Measurements from ENCODE around the gene NDRG3. TPM values are rescaled to one million over a fixed set of nuclear protein-coding genes. Genes with fewer than 3 reads are reported as not detected.

NDRG3 gene
- total and polyA plus RNA-seq, 10 of the 15 experiments (the other 5 are each of a cell fraction or from before 2014, with no cell fraction given) = 11.2 to 29.7 (median 14.9) TPM

DNA sequence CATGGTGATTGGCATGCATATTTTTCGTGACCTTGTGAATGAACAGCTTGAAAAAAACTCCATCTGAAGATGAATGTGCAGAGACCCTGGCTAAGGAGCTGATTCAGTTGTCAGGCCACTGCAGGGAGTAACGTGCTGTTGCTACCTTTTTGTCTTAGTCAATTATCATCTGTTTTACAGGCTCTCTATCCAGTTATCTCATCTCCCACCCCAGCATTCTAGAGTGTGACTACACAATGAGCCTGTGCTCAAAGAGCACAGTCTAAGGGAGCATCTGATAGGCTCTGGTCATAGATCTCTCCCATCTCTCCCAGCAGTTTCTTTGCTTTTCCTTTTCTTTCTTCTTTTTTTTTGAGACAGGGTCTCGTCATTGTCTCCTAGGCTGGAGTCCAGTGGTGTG lies 45.5 kb downstream of the NDRG3 start:
- DNase-seq (ENCODE audit: low read depth, low spot score) = no peak
- Histone ChIP-seq H3K9ac (ENCODE audit: control insufficient read depth, insufficient read depth, low read length) (no peak overlapping the region), H3K27ac (ENCODE audit: control insufficient read depth, insufficient read depth) (no peak overlapping the region), H3K9me3 (replicated peaks; ENCODE audit: control insufficient read depth, insufficient read depth, low read length) (no peaks in the 10 kb centered on the region), H3K79me2 (ENCODE audit: control insufficient read depth, insufficient read depth, low read length) (no peaks in the 10 kb centered on the region), H3K4me1 (ENCODE audit: control insufficient read depth, insufficient read depth, low read length) (no peaks in the 10 kb centered on the region), H3K27me3 (replicated peaks in 1 of 2; ENCODE audit: control insufficient read depth in 2 of 2, insufficient read depth in 2 of 2, low read length in 1 of 2) (no peaks in the 10 kb centered on the region), H2AFZ (ENCODE audit: control insufficient read depth, low read depth, low read length) (no peak overlapping the region), H4K20me1 (ENCODE audit: control insufficient read depth, insufficient read depth) (no peaks in the 10 kb centered on the region), H3K36me3 (ENCODE audit: control insufficient read depth in 2 of 2, insufficient read depth in 2 of 2, low read length in 1 of 2) (no peaks in the 10 kb centered on the region), H3K4me2 (ENCODE audit: control insufficient read depth, insufficient read depth) (no peak overlapping the region), H3K4me3 (no peak overlapping the region)
- POLR2A ChIA-PET = no interaction called here
- RAD21 ChIA-PET (ENCODE audit: unreplicated experiment) = no interaction called here
- in situ Hi-C loops (cut with MboI) (no loop called here), intact Hi-C loops (cut with micrococcal nuclease; ENCODE audit: unreplicated experiment) (no loop called here)
- TF ChIP-seq ZNF24 (IDR thresholded peaks at IDR 0.05) = no peak
- no peak for TF ChIP-seq ZNF274 (IDR thresholded peaks at IDR 0.05; ENCODE audit: insufficient read depth, insufficient read length)
- TF ChIP-seq ZNF384 (IDR thresholded peaks at IDR 0.05; ENCODE audit: borderline replicate concordance, low read depth, low read length) = no peak
- TF ChIP-seq KLF5 (IDR thresholded peaks at IDR 0.05; ENCODE audit: partially characterized antibody) = no peak
- TF ChIP-seq, protein P1, sequence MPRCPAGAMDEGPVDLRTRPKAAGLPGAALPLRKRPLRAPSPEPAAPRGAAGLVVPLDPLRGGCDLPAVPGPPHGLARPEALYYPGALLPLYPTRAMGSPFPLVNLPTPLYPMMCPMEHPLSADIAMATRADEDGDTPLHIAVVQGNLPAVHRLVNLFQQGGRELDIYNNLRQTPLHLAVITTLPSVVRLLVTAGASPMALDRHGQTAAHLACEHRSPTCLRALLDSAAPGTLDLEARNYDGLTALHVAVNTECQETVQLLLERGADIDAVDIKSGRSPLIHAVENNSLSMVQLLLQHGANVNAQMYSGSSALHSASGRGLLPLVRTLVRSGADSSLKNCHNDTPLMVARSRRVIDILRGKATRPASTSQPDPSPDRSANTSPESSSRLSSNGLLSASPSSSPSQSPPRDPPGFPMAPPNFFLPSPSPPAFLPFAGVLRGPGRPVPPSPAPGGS (IDR thresholded peaks at IDR 0.05; ENCODE audit: borderline replicate concordance, insufficient read depth, low read depth, low read length, poor library complexity, severe bottlenecking) = no peak
- TF ChIP-seq IRF4 (IDR thresholded peaks at IDR 0.05; ENCODE audit: low read depth, low read length) = no peak
- no peak for TF ChIP-seq RUNX3 (IDR thresholded peaks at IDR 0.05; ENCODE audit: low read length)
- no peak for TF ChIP-seq RB1 (IDR thresholded peaks at IDR 0.05; ENCODE audit: borderline replicate concordance)
- no peak for TF ChIP-seq HDAC6 (IDR thresholded peaks at IDR 0.05; ENCODE audit: unreplicated experiment)
- no peak for TF ChIP-seq ATF7 (IDR thresholded peaks at IDR 0.05; ENCODE audit: low read depth)
- no peak for TF ChIP-seq NKRF (conservative IDR thresholded peaks at IDR 0.05)
- TF ChIP-seq, protein P2, sequence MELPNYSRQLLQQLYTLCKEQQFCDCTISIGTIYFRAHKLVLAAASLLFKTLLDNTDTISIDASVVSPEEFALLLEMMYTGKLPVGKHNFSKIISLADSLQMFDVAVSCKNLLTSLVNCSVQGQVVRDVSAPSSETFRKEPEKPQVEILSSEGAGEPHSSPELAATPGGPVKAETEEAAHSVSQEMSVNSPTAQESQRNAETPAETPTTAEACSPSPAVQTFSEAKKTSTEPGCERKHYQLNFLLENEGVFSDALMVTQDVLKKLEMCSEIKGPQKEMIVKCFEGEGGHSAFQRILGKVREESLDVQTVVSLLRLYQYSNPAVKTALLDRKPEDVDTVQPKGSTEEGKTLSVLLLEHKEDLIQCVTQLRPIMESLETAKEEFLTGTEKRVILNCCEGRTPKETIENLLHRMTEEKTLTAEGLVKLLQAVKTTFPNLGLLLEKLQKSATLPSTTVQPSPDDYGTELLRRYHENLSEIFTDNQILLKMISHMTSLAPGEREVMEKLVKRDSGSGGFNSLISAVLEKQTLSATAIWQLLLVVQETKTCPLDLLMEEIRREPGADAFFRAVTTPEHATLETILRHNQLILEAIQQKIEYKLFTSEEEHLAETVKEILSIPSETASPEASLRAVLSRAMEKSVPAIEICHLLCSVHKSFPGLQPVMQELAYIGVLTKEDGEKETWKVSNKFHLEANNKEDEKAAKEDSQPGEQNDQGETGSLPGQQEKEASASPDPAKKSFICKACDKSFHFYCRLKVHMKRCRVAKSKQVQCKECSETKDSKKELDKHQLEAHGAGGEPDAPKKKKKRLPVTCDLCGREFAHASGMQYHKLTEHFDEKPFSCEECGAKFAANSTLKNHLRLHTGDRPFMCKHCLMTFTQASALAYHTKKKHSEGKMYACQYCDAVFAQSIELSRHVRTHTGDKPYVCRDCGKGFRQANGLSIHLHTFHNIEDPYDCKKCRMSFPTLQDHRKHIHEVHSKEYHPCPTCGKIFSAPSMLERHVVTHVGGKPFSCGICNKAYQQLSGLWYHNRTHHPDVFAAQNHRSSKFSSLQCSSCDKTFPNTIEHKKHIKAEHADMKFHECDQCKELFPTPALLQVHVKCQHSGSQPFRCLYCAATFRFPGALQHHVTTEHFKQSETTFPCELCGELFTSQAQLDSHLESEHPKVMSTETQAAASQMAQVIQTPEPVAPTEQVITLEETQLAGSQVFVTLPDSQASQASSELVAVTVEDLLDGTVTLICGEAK (IDR thresholded peaks at IDR 0.05; ENCODE audit: borderline replicate concordance) = no peak
- no peak for TF ChIP-seq HDGF (IDR thresholded peaks at IDR 0.05)
- TF ChIP-seq, protein P3, sequence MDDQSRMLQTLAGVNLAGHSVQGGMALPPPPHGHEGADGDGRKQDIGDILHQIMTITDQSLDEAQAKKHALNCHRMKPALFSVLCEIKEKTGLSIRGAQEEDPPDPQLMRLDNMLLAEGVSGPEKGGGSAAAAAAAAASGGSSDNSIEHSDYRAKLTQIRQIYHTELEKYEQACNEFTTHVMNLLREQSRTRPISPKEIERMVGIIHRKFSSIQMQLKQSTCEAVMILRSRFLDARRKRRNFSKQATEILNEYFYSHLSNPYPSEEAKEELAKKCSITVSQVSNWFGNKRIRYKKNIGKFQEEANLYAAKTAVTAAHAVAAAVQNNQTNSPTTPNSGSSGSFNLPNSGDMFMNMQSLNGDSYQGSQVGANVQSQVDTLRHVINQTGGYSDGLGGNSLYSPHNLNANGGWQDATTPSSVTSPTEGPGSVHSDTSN (IDR thresholded peaks at IDR 0.05; ENCODE audit: insufficient replicate concordance, low read depth, low read length) = no peak
- no peak for TF ChIP-seq DPF2 (IDR thresholded peaks at IDR 0.05)
- no peak for TF ChIP-seq CREM (IDR thresholded peaks at IDR 0.05; ENCODE audit: low read depth)
- no peak for TF ChIP-seq PKNOX1 (IDR thresholded peaks at IDR 0.05)
- 61% methylated on average over 3 of the region's 3 CpGs for WGBS (ENCODE audit: insufficient coverage, insufficient replicate concordance, low lambda C conversion rate, missing lambda C conversion rate)
- no TSS peak for BruUV-seq (replicated peaks)
- no peak for FAIRE-seq
- ATAC-seq = no peak
- SMC1A ChIA-PET (ENCODE audit: uncharacterized antibody, unreplicated experiment) = interaction anchor here (0.6 to 1.1 kb wide), 2 partner anchors 16 to 383 kb away, joined by 3 read pairs; no protein-coding TSS in a partner anchor
- CTCF ChIA-PET = no interaction called here
